ENCODE results near the gene GPS2.

GRCh38 chr17:7325031-7325528, 9.9 kb upstream of the GPS2 start:
- TF ChIP-seq EZH2 (IDR thresholded peaks at IDR 0.05): no peak
- TF ChIP-seq, protein P1, sequence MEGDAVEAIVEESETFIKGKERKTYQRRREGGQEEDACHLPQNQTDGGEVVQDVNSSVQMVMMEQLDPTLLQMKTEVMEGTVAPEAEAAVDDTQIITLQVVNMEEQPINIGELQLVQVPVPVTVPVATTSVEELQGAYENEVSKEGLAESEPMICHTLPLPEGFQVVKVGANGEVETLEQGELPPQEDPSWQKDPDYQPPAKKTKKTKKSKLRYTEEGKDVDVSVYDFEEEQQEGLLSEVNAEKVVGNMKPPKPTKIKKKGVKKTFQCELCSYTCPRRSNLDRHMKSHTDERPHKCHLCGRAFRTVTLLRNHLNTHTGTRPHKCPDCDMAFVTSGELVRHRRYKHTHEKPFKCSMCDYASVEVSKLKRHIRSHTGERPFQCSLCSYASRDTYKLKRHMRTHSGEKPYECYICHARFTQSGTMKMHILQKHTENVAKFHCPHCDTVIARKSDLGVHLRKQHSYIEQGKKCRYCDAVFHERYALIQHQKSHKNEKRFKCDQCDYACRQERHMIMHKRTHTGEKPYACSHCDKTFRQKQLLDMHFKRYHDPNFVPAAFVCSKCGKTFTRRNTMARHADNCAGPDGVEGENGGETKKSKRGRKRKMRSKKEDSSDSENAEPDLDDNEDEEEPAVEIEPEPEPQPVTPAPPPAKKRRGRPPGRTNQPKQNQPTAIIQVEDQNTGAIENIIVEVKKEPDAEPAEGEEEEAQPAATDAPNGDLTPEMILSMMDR (IDR thresholded peaks at IDR 0.05): no peak
